Endothelial cell of umbilical vein (primary cell): Measurements from ENCODE around the gene SLC12A7. TPM values are rescaled to one million over a fixed set of nuclear protein-coding genes. Genes with fewer than 3 reads are reported as not detected.

ENCODE experiments used
- BruUV-seq: library from RNA; stranded (reverse); fragments of 400-500 nt; replicated peaks from 2 replicates; lab custom pipeline; 2021; lab: Mats Ljungman, UMichigan
- CTCF ChIA-PET: fragments of 300-600, 350-600 bp; sonication (Branson Sonifier 250); formaldehyde crosslinking; loops from one replicate; lab custom pipeline; 2021; ENCODE audit warnings: antibody characterized with exemption, inconsistent platforms; lab: Charles Lee
- POLR2A ChIA-PET: fragments of 300-600, 350-600 bp; sonication (Branson Sonifier 250); formaldehyde crosslinking; loops from one replicate; lab custom pipeline; 2021; ENCODE audit warnings: antibody characterized with exemption, inconsistent platforms; lab: Charles Lee
- DNase-seq: peaks from one replicate; pipeline ENCODE4 v3.0.0-alpha.2; 2011; ENCODE audit warnings: low read depth, low spot score
- FAIRE-seq: peaks from 2 replicates; lab custom pipeline; 2011; peaks lifted over from hg19 to GRCh38; lab: Jason Lieb, UNC
- H2AFZ ChIP-seq: 2 replicates; pipeline ENCODE4 v1.6.0; 2012; ENCODE audit warnings: low read depth, low read length, control low read depth, inconsistent platforms
- H3K27ac ChIP-seq: 2 replicates; pipeline ENCODE4 v1.5.1; 2011; ENCODE audit warnings: low read depth, mild to moderate bottlenecking, control low read depth, low read length, moderate library complexity; ENCODE audit not compliant: insufficient read depth
- H3K27me3 ChIP-seq, 2 experiments: 2 replicates each; pipeline versions ENCODE4 v1.6.0 to v1.6.1; 2011; ENCODE audit warnings: low read length in 2 of 2, mixed read lengths in 1 of 2; ENCODE audit not compliant: control insufficient read depth in 2 of 2, insufficient read depth in 2 of 2
- H3K36me3 ChIP-seq, 2 experiments: 2 replicates in 1 of 2; 3 replicates in 1 of 2; pipeline ENCODE4 v1.5.1; 2011; ENCODE audit warnings: low read length in 2 of 2, mild to moderate bottlenecking in 1 of 2, moderate library complexity in 1 of 2; ENCODE audit not compliant: control insufficient read depth in 2 of 2, insufficient read depth in 2 of 2; ENCODE audit errors: extremely low read depth in 1 of 2
- H3K4me1 ChIP-seq: 3 replicates; pipeline ENCODE4 v1.5.1; 2011; ENCODE audit warnings: mild to moderate bottlenecking, low read length; ENCODE audit not compliant: control insufficient read depth, insufficient read depth; ENCODE audit errors: extremely low read depth
- H3K4me2 ChIP-seq: 2 replicates; pipeline ENCODE4 v1.6.1; 2011; ENCODE audit warnings: low read length, control low read depth, mixed read lengths; ENCODE audit not compliant: insufficient read depth
- H3K4me3 ChIP-seq, 3 experiments: fragments of 200-600 bp in 1 of 3; sonication (generic), shearing (Covaris generic) in 1 of 3; replicated peaks in 1 of 3; 2 replicates each; pipeline ENCODE4 v1.5.1; 2011 to 2016; ENCODE audit warnings: control low read depth in 3 of 3, low read length in 3 of 3, mild to moderate bottlenecking in 2 of 3, inconsistent platforms in 1 of 3, low read depth in 1 of 3, moderate library complexity in 1 of 3; ENCODE audit not compliant: insufficient read depth in 1 of 3
- H3K79me2 ChIP-seq: 2 replicates; pipeline ENCODE4 v1.6.0; 2012; ENCODE audit warnings: low read length, inconsistent platforms; ENCODE audit not compliant: control insufficient read depth, insufficient read depth
- H3K9ac ChIP-seq: replicated peaks from 2 replicates; pipeline ENCODE3; 2011; ENCODE audit warnings: low read length, control low read depth; ENCODE audit not compliant: insufficient read depth; ENCODE audit errors: extremely low read depth
- H3K9me1 ChIP-seq: replicated peaks from 3 replicates; pipeline ENCODE4 v1.6.0; 2011; ENCODE audit warnings: mild to moderate bottlenecking, low read length; ENCODE audit not compliant: control insufficient read depth, insufficient read depth; ENCODE audit errors: extremely low read depth
- H3K9me3 ChIP-seq: replicated peaks from 2 replicates; pipeline ENCODE4 v1.5.1; 2012; ENCODE audit warnings: low read length, inconsistent platforms; ENCODE audit not compliant: control insufficient read depth, insufficient read depth
- H4K20me1 ChIP-seq: replicated peaks from 2 replicates; pipeline ENCODE3; 2011; ENCODE audit warnings: mild to moderate bottlenecking, low read length; ENCODE audit not compliant: control insufficient read depth, insufficient read depth; ENCODE audit errors: extremely low read depth
- CTCF ChIP-seq, 2 donors: IDR thresholded peaks; 1 replicate in 1 of 2; 2 replicates in 1 of 2; pipeline ENCODE4 v1.5.1; 2011; ENCODE audit warnings: low read length in 2 of 2, mild to moderate bottlenecking in 2 of 2, moderate library complexity in 2 of 2, control low read depth in 1 of 2, inconsistent platforms in 1 of 2, low read depth in 1 of 2; ENCODE audit not compliant: insufficient read depth in 1 of 2; ENCODE audit errors: extremely low read depth in 1 of 2
- EZH2 ChIP-seq: IDR thresholded peaks from 2 replicates; pipeline ENCODE4 v1.6.1; 2012; ENCODE audit warnings: borderline replicate concordance, low read depth, mild to moderate bottlenecking, moderate library complexity, low read length, inconsistent platforms; ENCODE audit not compliant: severe bottlenecking
- FOS ChIP-seq: IDR thresholded peaks from 2 replicates; pipeline ENCODE4 v1.6.1; 2011; ENCODE audit warnings: mild to moderate bottlenecking, low read length, moderate library complexity, borderline replicate concordance; ENCODE audit not compliant: insufficient read depth
- GATA2 ChIP-seq: IDR thresholded peaks from 2 replicates; pipeline ENCODE4 v1.7.0; 2011; ENCODE audit warnings: low read depth, mild to moderate bottlenecking, moderate library complexity, mixed read lengths, low read length; ENCODE audit not compliant: insufficient read length, insufficient read depth
- JUN ChIP-seq: IDR thresholded peaks from 2 replicates; pipeline ENCODE4 v1.6.1; 2011; ENCODE audit warnings: borderline replicate concordance, low read depth; ENCODE audit not compliant: insufficient read length, insufficient read depth
- POLR2A ChIP-seq: IDR thresholded peaks from 2 replicates; pipeline ENCODE4 v1.6.1; 2012; ENCODE audit warnings: low read depth, mild to moderate bottlenecking, control low read depth, low read length
- dilution Hi-C: fragments of 300-500 bp; cut with MboI; formaldehyde crosslinking; loops from one replicate; pipeline ENCODE4 v1.15.0; 2019; ENCODE audit warnings: low sequenced_read_pairs; ENCODE audit not compliant: extremely low pct_ligation_motif_present
- intact Hi-C: fragments of 100-400 bp; cut with micrococcal nuclease; formaldehyde crosslinking; loops from one replicate; pipeline ENCODE4 v1.10.0; 2022
- polyA plus RNA-seq, 4 experiments: library from polyadenylated mRNA; depleted of rRNA in 3 of 4; stranded (reverse) in 3 of 4; unstranded in 1 of 4; fragments of >200 nt; gene quantifications; 2 replicates each; pipeline versions ENCODE4 v1.2.1 to v1.2.3, GENCODE V29; 2011 to 2012; ENCODE audit warnings: missing spikeins in 1 of 4
- total RNA-seq: library from RNA; stranded (reverse); gene quantifications from 2 replicates; pipeline ENCODE4 v1.2.3, GENCODE V29; 2021

SLC12A7 gene
- total and polyA plus RNA-seq, 2 donors (not counting 3 experiments of a cell fraction or from before 2014, with no cell fraction given): 16.4 to 38.8 TPM

- Histone ChIP-seq H3K79me2 (no peaks in the 10 kb centered on the region), H3K4me1 (peaks cover 5% of the 10 kb centered on the region), H3K27ac (no peak overlapping the region), H3K9me1 (no peaks in the 10 kb centered on the region), H3K9me3 (no peaks in the 10 kb centered on the region), H3K4me3 (no peak overlapping the region), H3K4me2 (no peak overlapping the region), H3K36me3 (no peaks in the 10 kb centered on the region), H4K20me1 (no peaks in the 10 kb centered on the region), H2AFZ (no peak overlapping the region), H3K27me3 (no peaks in the 10 kb centered on the region), H3K9ac (no peak overlapping the region)
- ChIA-PET CTCF (interaction anchor here (0.8 to 2.2 kb wide), 3 partner anchors 30 to 221 kb away, joined by 3 to 6 read pairs (median 3); no protein-coding TSS in a partner anchor), POLR2A (no interaction called here)
- no TSS peak for BruUV-seq
- no peak for DNase-seq
- dilution Hi-C loops: no loop called here
- intact Hi-C loops: no loop called here
- FAIRE-seq: no peak
- TF ChIP-seq JUN: no peak
- no peak for TF ChIP-seq POLR2A
- TF ChIP-seq GATA2: no peak
- no peak for TF ChIP-seq EZH2
- TF ChIP-seq FOS: no peak
- no peak for TF ChIP-seq CTCF (IDR thresholded peaks at IDR 0.05; ENCODE audit: extremely low read depth in 1 of 2, insufficient read depth in 1 of 2, low read depth in 1 of 2, low read length in 2 of 2)
Observed at GRCh38 chr5:1144638-1145396, 33.0 kb upstream of the SLC12A7 start.
